Measurements from ENCODE around the gene MARCHF6.
A peak's percentile ranks its signal among the peaks of the same experiment; 100 is the strongest.

MARCHF6 gene

GRCh38 chr5:10324518-10325370 lies 28.8 kb upstream of the MARCHF6 start:
- DNase-seq, result peak; percentile 41

GRCh38 chr5:10328323-10328722 lies 25.2 kb upstream of the MARCHF6 start:
- peak; percentile 19 for DNase-seq

GRCh38 chr5:10329446-10329819 lies 24.1 kb upstream of the MARCHF6 start:
- DNase-seq, result no peak

GRCh38 chr5:10329820-10330481 lies 23.5 kb upstream of the MARCHF6 start:
- DNase-seq, result peak; percentile 13

- DNase-seq, result peak; percentile 32
Measured at GRCh38 chr5:10330511-10331230, 22.8 kb upstream of the MARCHF6 start.

- peak; percentile 42 for DNase-seq
Measured at GRCh38 chr5:10331341-10331796, 22.1 kb upstream of the MARCHF6 start.

GRCh38 chr5:10332301-10332700 lies 21.2 kb upstream of the MARCHF6 start:
- peak; percentile 50 for DNase-seq

- DNase-seq, result peak; percentile 63
Measured at GRCh38 chr5:10333154-10334006, 20.1 kb upstream of the MARCHF6 start.

- DNase-seq, result peak; percentile 45
Measured at GRCh38 chr5:10334831-10335230, 18.7 kb upstream of the MARCHF6 start.

GRCh38 chr5:10335711-10336470 lies 17.6 kb upstream of the MARCHF6 start:
- DNase-seq, result peak; percentile 40

- DNase-seq, result no peak
Measured at GRCh38 chr5:10337107-10337506, 16.4 kb upstream of the MARCHF6 start.

- DNase-seq, result peak; percentile 48
Measured at GRCh38 chr5:10337986-10338385, 15.5 kb upstream of the MARCHF6 start.

GRCh38 chr5:10338686-10339057 lies 14.8 kb upstream of the MARCHF6 start:
- DNase-seq, result no peak

- peak; percentile 19 for DNase-seq
Measured at GRCh38 chr5:10339058-10339811, 14.3 kb upstream of the MARCHF6 start.

- peak; percentile 42 for DNase-seq
Measured at GRCh38 chr5:10339958-10340357, 13.5 kb upstream of the MARCHF6 start.

- peak; percentile 11 for DNase-seq
Measured at GRCh38 chr5:10343486-10343885, 10.0 kb upstream of the MARCHF6 start.

GRCh38 chr5:10344461-10345106 lies 8.9 kb upstream of the MARCHF6 start:
- peak; percentile 13 for DNase-seq

GRCh38 chr5:10348258-10348657 lies 5.2 kb upstream of the MARCHF6 start:
- DNase-seq, result no peak

GRCh38 chr5:10351199-10351905 lies 2.1 kb upstream of the MARCHF6 start:
- peak; percentile 53 for DNase-seq

GRCh38 chr5:10351919-10352318 lies 1.6 kb upstream of the MARCHF6 start:
- DNase-seq, result peak; percentile 42

All from activated CD8-positive, alpha-beta memory T cell treated with anti-CD3 and anti-CD28 coated beads for 24 hours (primary cell).